HepG2 (cell line): ENCODE data around the gene PRMT7. TPM values are rescaled to one million over a fixed set of nuclear protein-coding genes. Genes with fewer than 3 reads are reported as not detected.

Experiments
- ATAC-seq: fragments of 200-7000 bp; cut with Tn5 transposase; 3 replicates; pipeline ENCODE4 v1.9.1; 2020; ENCODE audit warnings: mild to moderate bottlenecking, moderate library complexity
- BruUV-seq: library from RNA; stranded (reverse); fragments of 400-500 nt; replicated peaks from 2 replicates; lab custom pipeline; 2021; lab: Mats Ljungman, UMichigan
- CTCF ChIA-PET: fragments of 300-600 bp; formaldehyde crosslinking; extraction: SDS; loops from one replicate; lab custom pipeline; 2021; ENCODE audit warnings: low total read pairs, inconsistent platforms, low intra/inter-chr PET ratio; lab: Yijun Ruan, JAX
- POLR2A ChIA-PET: fragments of 350-600 bp; sonication (Branson Sonifier 250); formaldehyde crosslinking; loops from one replicate; lab custom pipeline; 2020; ENCODE audit warnings: antibody characterized with exemption, inconsistent platforms; lab: Yijun Ruan, JAX
- DNase-seq: peaks from one replicate; pipeline ENCODE4 v3.0.0-alpha.2; 2015; ENCODE audit warnings: low spot score
- FAIRE-seq: peaks from 3 replicates; lab custom pipeline; 2011; peaks lifted over from hg19 to GRCh38; lab: Jason Lieb, UNC
- H2AFZ ChIP-seq: one replicate; pipeline ENCODE4 v1.6.1; 2011; ENCODE audit warnings: low read length, inconsistent platforms
- H3K27ac ChIP-seq: fragments of 300-600 bp; 3 replicates; pipeline ENCODE4 v1.8.0; 2011; ENCODE audit warnings: mixed run types, mild to moderate bottlenecking, mixed read lengths, low read length, inconsistent platforms; ENCODE audit not compliant: insufficient read depth; ENCODE audit errors: extremely low read length
- H3K27me3 ChIP-seq, 2 experiments: fragments of 200-600 bp in 1 of 2; 2 replicates in 1 of 2; 3 replicates in 1 of 2; pipeline versions ENCODE4 v1.6.0 to v1.8.0; 2011; ENCODE audit warnings: low read length in 2 of 2, mild to moderate bottlenecking in 2 of 2, moderate library complexity in 2 of 2, inconsistent platforms in 1 of 2; ENCODE audit not compliant: insufficient read depth in 2 of 2, control insufficient read depth in 1 of 2
- H3K36me3 ChIP-seq, 2 experiments: fragments of 200-600 bp in 1 of 2; replicated peaks in 1 of 2; 2 replicates in 1 of 2; 3 replicates in 1 of 2; pipeline versions ENCODE4 v1.5.1 to v1.8.0; 2011; ENCODE audit warnings: low read length in 2 of 2, inconsistent platforms in 1 of 2; ENCODE audit not compliant: insufficient read depth in 2 of 2, control insufficient read depth in 1 of 2
- H3K4me1 ChIP-seq: 2 replicates; pipeline ENCODE4 v1.5.1; 2012; ENCODE audit warnings: low read length, inconsistent platforms; ENCODE audit not compliant: insufficient read depth
- H3K4me2 ChIP-seq: 2 replicates; pipeline ENCODE4 v1.6.0; 2011; ENCODE audit warnings: low read depth, low read length, inconsistent platforms
- H3K4me3 ChIP-seq, 3 experiments: fragments of 200-600 bp in 1 of 3; sonication (generic), shearing (Covaris generic) in 1 of 3; replicated peaks in 1 of 3; 2 replicates each; pipeline ENCODE4 v1.5.1; 2011 to 2016; ENCODE audit warnings: low read length in 3 of 3, inconsistent platforms in 2 of 3, low read depth in 2 of 3, mild to moderate bottlenecking in 2 of 3, control low read depth in 1 of 3, mixed read lengths in 1 of 3; ENCODE audit not compliant: insufficient read depth in 1 of 3
- H3K79me2 ChIP-seq: one replicate; pipeline ENCODE4 v1.6.1; 2011; ENCODE audit warnings: low read length, inconsistent platforms; ENCODE audit not compliant: insufficient read depth
- H3K9ac ChIP-seq: 2 replicates; pipeline ENCODE4 v1.6.0; 2011; ENCODE audit warnings: mild to moderate bottlenecking, low read depth, low read length, inconsistent platforms; ENCODE audit not compliant: insufficient read depth
- H3K9me3 ChIP-seq: 2 replicates; pipeline ENCODE4 v1.5.1; 2012; ENCODE audit warnings: mild to moderate bottlenecking, low read length
- H4K20me1 ChIP-seq: 2 replicates; pipeline ENCODE4 v1.6.0; 2011; ENCODE audit warnings: inconsistent platforms, mild to moderate bottlenecking, low read length, moderate library complexity; ENCODE audit not compliant: insufficient read depth
- AGO2 ChIP-seq: fragments of 200-400 bp; formaldehyde crosslinking; optimal IDR thresholded peaks from 2 replicates; pipeline ENCODE3; 2017; ENCODE audit warnings: mild to moderate bottlenecking, low read depth, low read length, moderate library complexity
- DPF2 ChIP-seq: sonication (generic); formaldehyde crosslinking; IDR thresholded peaks from 2 replicates; pipeline ENCODE4 v1.4.0; 2020; ENCODE audit warnings: mild to moderate bottlenecking, low read depth, missing genetic modification reagents, borderline replicate concordance
- EHMT2 ChIP-seq: fragments of 200-600 bp; sonication (generic); IDR thresholded peaks from 2 replicates; pipeline ENCODE4 v1.7.0; 2017; ENCODE audit warnings: antibody characterized with exemption, low read depth, low read length, borderline replicate concordance
- KDM4B ChIP-seq: sonication (generic); formaldehyde crosslinking; IDR thresholded peaks from 2 replicates; pipeline ENCODE4 v1.4.0; 2020; ENCODE audit warnings: missing genetic modification reagents
- NFIB ChIP-seq: sonication (generic); formaldehyde crosslinking; IDR thresholded peaks from 2 replicates; pipeline ENCODE4 v1.9.0; 2021; ENCODE audit warnings: missing genetic modification reagents, mild to moderate bottlenecking, borderline replicate concordance
- NFYB ChIP-seq: sonication (generic); formaldehyde crosslinking; IDR thresholded peaks from 2 replicates; pipeline ENCODE4 v1.4.0; 2020; ENCODE audit warnings: missing genetic modification reagents
- RBM22 ChIP-seq: fragments of 200-400 bp; formaldehyde crosslinking; optimal IDR thresholded peaks from 2 replicates; pipeline ENCODE3; 2017; ENCODE audit warnings: mild to moderate bottlenecking, low read length, moderate library complexity
- ZNF17 ChIP-seq: sonication (generic); formaldehyde crosslinking; IDR thresholded peaks from 2 replicates; pipeline ENCODE4 v1.5.0; 2020; ENCODE audit warnings: mild to moderate bottlenecking, missing genetic modification reagents
- ZNF20 ChIP-seq: sonication (generic); formaldehyde crosslinking; IDR thresholded peaks from 2 replicates; pipeline ENCODE4 v1.4.0; 2020; ENCODE audit warnings: mild to moderate bottlenecking, moderate library complexity, missing genetic modification reagents
- ZNF350 ChIP-seq: sonication (generic); formaldehyde crosslinking; IDR thresholded peaks from 2 replicates; pipeline ENCODE4 v1.4.0; 2020; ENCODE audit warnings: mild to moderate bottlenecking, low read depth, missing genetic modification reagents, borderline replicate concordance
- ZNF589 ChIP-seq: sonication (generic); formaldehyde crosslinking; conservative IDR thresholded peaks from 2 replicates; pipeline ENCODE4 v1.8.0; 2022; ENCODE audit warnings: mild to moderate bottlenecking, moderate library complexity, missing genetic modification reagents
- ZNF790 ChIP-seq: sonication (generic); formaldehyde crosslinking; IDR thresholded peaks from 2 replicates; pipeline ENCODE4 v1.8.0; 2022; ENCODE audit warnings: missing genetic modification reagents, mild to moderate bottlenecking, borderline replicate concordance
- WGBS: methylation state at CpG from one replicate; pipeline ENCODE4 v1.1.6; 2017; ENCODE audit warnings: low lambda C conversion rate; 5-methylcytosine and 5-hydroxymethylcytosine counted together
- in situ Hi-C: cut with HindIII; loops from 2 replicates; pipeline ENCODE4 v1.10.0; 2017; ENCODE audit warnings: low pct_unique_long_range_greater_than_20kb; ENCODE audit not compliant: extremely low pct_ligation_motif_present
- intact Hi-C: fragments of 100-400 bp; cut with micrococcal nuclease; formaldehyde crosslinking; loops from one replicate; pipeline ENCODE4 v1.10.0; 2022; ENCODE audit not compliant: unreplicated experiment
- polyA plus RNA-seq, 8 experiments: library from polyadenylated mRNA; depleted of rRNA in 3 of 8; stranded (reverse) in 7 of 8; unstranded in 1 of 8; fragments of >200 nt; fragmentation: Illumina TruSeq in 4 of 8; extraction: Trizol in 4 of 8; gene quantifications; 2 replicates each; pipeline versions ENCODE4 v1.2.1 to v1.2.3, GENCODE V29; 2011 to 2016; ENCODE audit warnings: low read depth in 4 of 8, missing spikeins in 1 of 8, mixed read lengths in 1 of 8; ENCODE audit not compliant: insufficient read depth in 1 of 8
- total RNA-seq, 5 experiments: library from RNA; depleted of rRNA; stranded (reverse); fragments of >200 nt; fragmentation: Illumina TruSeq; extraction: Trizol; gene quantifications; 2 replicates each; pipeline ENCODE4 v1.2.3, GENCODE V29; 2016; ENCODE audit warnings: low read depth in 1 of 5
- TF ChIP-seq, protein P1 (sequence below): sonication (generic); formaldehyde crosslinking; IDR thresholded peaks from 2 replicates; pipeline ENCODE4 v1.4.0; 2020; ENCODE audit warnings: missing genetic modification reagents
- TF ChIP-seq, protein P2 (sequence below): sonication (generic); formaldehyde crosslinking; IDR thresholded peaks from 2 replicates; pipeline ENCODE4 v1.8.1; 2023; ENCODE audit warnings: missing genetic modification reagents, inconsistent platforms, borderline replicate concordance

Gene PRMT7
- total and polyA plus RNA-seq, 2 of the 13 experiments (the other 11 are each of a cell fraction or from before 2014, with no cell fraction given) = 47.5 to 55.0 TPM

DNA sequence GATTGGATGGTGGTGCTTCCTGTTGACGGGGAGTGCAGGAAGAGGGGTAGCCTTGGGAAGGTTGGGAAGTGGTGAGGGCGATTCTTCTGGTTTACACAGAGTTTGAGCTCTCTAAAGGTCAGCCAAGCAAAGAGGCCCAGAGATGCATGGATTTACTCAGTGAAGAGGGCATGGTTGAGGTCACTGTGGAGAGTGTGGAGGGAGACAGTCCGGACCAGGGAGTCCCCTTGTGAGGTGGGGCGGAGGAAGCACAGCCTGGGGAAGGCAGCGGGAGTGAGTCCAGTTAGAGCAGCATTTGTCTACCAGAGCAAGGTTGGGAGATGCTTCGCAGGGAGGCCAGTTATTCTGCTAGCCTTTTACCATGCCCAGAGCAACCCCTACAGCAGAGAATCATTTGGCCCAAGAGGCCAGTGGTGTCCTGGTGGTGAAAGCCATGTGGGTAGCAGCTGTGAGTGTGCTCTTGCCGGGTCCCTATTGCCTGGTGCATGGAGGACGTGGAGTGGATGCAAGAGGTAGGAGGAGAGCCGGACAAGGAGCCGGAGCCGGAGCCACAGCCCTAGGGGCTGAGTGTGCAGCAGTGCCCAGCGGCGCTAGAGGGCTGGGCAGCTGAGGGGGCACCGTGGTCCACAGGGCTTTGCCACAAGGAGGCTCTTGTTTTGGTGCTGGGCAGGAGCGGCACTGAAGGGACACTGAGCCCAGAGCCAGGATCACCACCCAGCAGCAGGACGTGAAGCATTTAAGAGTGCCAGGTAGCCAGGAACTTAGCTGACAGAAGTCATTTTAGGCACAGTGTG, 27.7 kb downstream of the PRMT7 start:
- DNase-seq = no peak
- H3K36me3 ChIP-seq = peaks cover 45 to 74% of the 10 kb centered on the region in 2 experiments
- CTCF ChIA-PET = no interaction called here
- POLR2A ChIA-PET = interaction anchor here (0.9 kb wide), 1 partner anchor 81 kb away, joined by 3 read pairs; no protein-coding TSS in a partner anchor
- no peak for TF ChIP-seq ZNF589
- no peak for TF ChIP-seq DPF2 (CRISPR knock-in tag)
- TF ChIP-seq EHMT2 = no peak
- no peak for TF ChIP-seq ZNF17 (CRISPR knock-in tag)
- TF ChIP-seq, protein P1, sequence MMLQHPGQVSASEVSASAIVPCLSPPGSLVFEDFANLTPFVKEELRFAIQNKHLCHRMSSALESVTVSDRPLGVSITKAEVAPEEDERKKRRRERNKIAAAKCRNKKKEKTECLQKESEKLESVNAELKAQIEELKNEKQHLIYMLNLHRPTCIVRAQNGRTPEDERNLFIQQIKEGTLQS (CRISPR knock-in tag) = no peak
- TF ChIP-seq RBM22 = peak; percentile 72
- TF ChIP-seq NFIB (CRISPR knock-in tag) = no peak
- TF ChIP-seq NFYB (CRISPR knock-in tag) = no peak
- no peak for TF ChIP-seq ZNF350 (CRISPR knock-in tag)
- TF ChIP-seq ZNF20 (CRISPR knock-in tag) = no peak
- TF ChIP-seq KDM4B (CRISPR knock-in tag) = no peak
- TF ChIP-seq, protein P2, sequence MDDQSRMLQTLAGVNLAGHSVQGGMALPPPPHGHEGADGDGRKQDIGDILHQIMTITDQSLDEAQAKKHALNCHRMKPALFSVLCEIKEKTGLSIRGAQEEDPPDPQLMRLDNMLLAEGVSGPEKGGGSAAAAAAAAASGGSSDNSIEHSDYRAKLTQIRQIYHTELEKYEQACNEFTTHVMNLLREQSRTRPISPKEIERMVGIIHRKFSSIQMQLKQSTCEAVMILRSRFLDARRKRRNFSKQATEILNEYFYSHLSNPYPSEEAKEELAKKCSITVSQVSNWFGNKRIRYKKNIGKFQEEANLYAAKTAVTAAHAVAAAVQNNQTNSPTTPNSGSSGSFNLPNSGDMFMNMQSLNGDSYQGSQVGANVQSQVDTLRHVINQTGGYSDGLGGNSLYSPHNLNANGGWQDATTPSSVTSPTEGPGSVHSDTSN (CRISPR knock-in tag) = no peak
- no peak for TF ChIP-seq ZNF790
- TF ChIP-seq AGO2 = peak; percentile 54
- TF ChIP-seq, all 625 proteins: peak for 2
- Histone ChIP-seq H3K9ac (no peak overlapping the region), H3K9me3 (no peaks in the 10 kb centered on the region), H3K27ac (no peak overlapping the region), H4K20me1 (no peaks in the 10 kb centered on the region), H3K4me3 (no peak overlapping the region), H3K27me3 (no peaks in the 10 kb centered on the region), H3K4me1 (peaks cover under 1% of the 10 kb centered on the region; the same call in 1 of the 2 replicates), H2AFZ (no peak overlapping the region), H3K4me2 (no peak overlapping the region), H3K79me2 (no peaks in the 10 kb centered on the region)
- ATAC-seq (no peak; the same call in 2 of the 3 replicates), FAIRE-seq (no peak)
- intact Hi-C loops (no loop called here), in situ Hi-C loops (loop anchor here (10.0 kb wide), 1 partner anchor 254 kb away; the partner anchor contains the start of gene NFATC3)
- 89% methylated on average over 16 of the region's 16 CpGs for WGBS
- no TSS peak for BruUV-seq
